ENCODE measurements around the gene GBP6.
"Not testable (repeated sequence)": the region's sequence is repeated elsewhere in the genome, so short reads cannot be mapped to it uniquely, and the experiment has no call there.

The GBP6 gene

GRCh38 chr1:89396902-89397301, 33.0 kb downstream of the GBP6 start:
- Histone ChIP-seq H2BK120ac (ENCODE audit: insufficient read depth, low read length, poor library complexity) (no peak overlapping the region), H3K27ac (ENCODE audit: low read depth, low read length) (no peak overlapping the region), H3K23ac (ENCODE audit: low read length) (no peak overlapping the region), H3K9ac (ENCODE audit: low read length) (no peak overlapping the region), H4K12ac (ENCODE audit: low read depth, low read length) (no peak overlapping the region), H3K18ac (ENCODE audit: low read length) (no peak overlapping the region), H4K91ac (ENCODE audit: low read depth, low read length) (no peak overlapping the region), H3K4me2 (ENCODE audit: low read length) (no peak overlapping the region), H3K79me2 (ENCODE audit: control insufficient read depth, insufficient read depth, low read length, poor library complexity) (no peaks in the 10 kb centered on the region), H3K9me3 (ENCODE audit: insufficient read depth, low read depth, low read length) (no peaks in the 10 kb centered on the region), H3K4ac (ENCODE audit: low read depth, low read length) (no peak overlapping the region), H3K36me3 (ENCODE audit: control insufficient read depth in 1 of 2, insufficient read depth in 2 of 2, low read length in 2 of 2) (no peaks in the 10 kb centered on the region), H3K14ac (ENCODE audit: low read length) (no peak overlapping the region), H2BK12ac (ENCODE audit: low read length) (no peak overlapping the region), H4K8ac (ENCODE audit: low read depth, low read length) (no peak overlapping the region), H2AFZ (ENCODE audit: insufficient read depth, low read length, poor library complexity) (no peak overlapping the region), H2BK5ac (ENCODE audit: low read depth, low read length, poor library complexity) (no peak overlapping the region), H3K4me3 (ENCODE audit: low read depth, low read length) (no peak overlapping the region), H3K4me1 (ENCODE audit: control insufficient read depth in 1 of 2, insufficient read depth in 2 of 2, low read length in 2 of 2) (no peaks in the 10 kb centered on the region), H3K79me1 (ENCODE audit: low read length) (no peaks in the 10 kb centered on the region), H3K27me3 (ENCODE audit: insufficient read depth, low read length) (no peaks in the 10 kb centered on the region), H2AK5ac (ENCODE audit: low read length) (no peak overlapping the region)
- no peak for DNase-seq

DNA sequence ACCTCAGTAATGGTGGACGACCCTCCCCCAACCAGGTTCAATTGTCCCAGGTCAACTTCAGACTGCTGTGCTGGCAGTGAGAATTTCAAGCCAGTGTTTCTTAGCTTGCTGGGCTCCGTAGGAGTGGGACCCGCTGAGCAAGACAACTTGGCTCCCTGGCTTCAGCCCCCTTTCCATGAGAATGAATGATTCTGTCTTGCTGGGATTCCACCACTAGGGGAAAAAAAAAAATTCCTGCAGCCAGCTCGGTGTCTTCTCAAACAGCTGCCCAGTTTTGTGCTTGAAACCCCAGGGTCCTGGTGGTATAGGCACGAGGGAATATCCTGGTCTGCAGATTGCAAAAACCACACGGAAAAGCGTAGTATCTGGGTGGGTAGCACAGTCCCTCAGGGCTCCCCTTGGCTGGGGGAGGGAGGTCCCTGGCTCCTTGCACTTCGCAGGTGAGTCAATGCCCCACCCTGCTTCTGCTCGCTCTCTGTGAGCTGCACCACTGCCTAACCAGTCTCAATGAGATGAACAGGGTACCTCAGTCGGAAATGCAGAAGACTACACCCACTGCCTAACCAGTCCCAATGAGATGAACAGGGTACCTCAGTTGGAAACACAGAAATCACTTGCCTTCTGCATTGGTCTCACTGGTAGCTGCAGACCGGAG, 41.5 kb downstream of the GBP6 start:
- H3K79me1 ChIP-seq (ENCODE audit: low read length) = no peaks in the 10 kb centered on the region
- no peaks in the 10 kb centered on the region for H3K9me3 ChIP-seq (ENCODE audit: insufficient read depth, low read depth, low read length)
- no peak overlapping the region for H2BK120ac ChIP-seq (ENCODE audit: insufficient read depth, low read length, poor library complexity)
- H3K14ac ChIP-seq (ENCODE audit: low read length) = no peak overlapping the region
- no peak overlapping the region for H3K4ac ChIP-seq (ENCODE audit: low read depth, low read length)
- no peak overlapping the region for H3K4me3 ChIP-seq (ENCODE audit: low read depth, low read length)
- no peak overlapping the region for H3K18ac ChIP-seq (ENCODE audit: low read length)
- H3K23ac ChIP-seq (ENCODE audit: low read length) = no peak overlapping the region
- no peaks in the 10 kb centered on the region for H3K79me2 ChIP-seq (ENCODE audit: control insufficient read depth, insufficient read depth, low read length, poor library complexity)
- no peak overlapping the region for H2BK12ac ChIP-seq (ENCODE audit: low read length)
- no peak for DNase-seq
- H3K36me3 ChIP-seq (ENCODE audit: control insufficient read depth in 1 of 2, insufficient read depth in 2 of 2, low read length in 2 of 2) = no peaks in the 10 kb centered on the region
- WGBS (ENCODE audit: extremely low coverage, insufficient coverage, insufficient read length) = no CpG with 5 or more reads among the region's 11 CpGs
- H2AK5ac ChIP-seq (ENCODE audit: low read length) = no peak overlapping the region
- H2AFZ ChIP-seq (ENCODE audit: insufficient read depth, low read length, poor library complexity) = no peak overlapping the region
- H3K9ac ChIP-seq (ENCODE audit: low read length) = no peak overlapping the region
- no peaks in the 10 kb centered on the region for H3K27me3 ChIP-seq (ENCODE audit: insufficient read depth, low read length)
- no peak overlapping the region for H4K91ac ChIP-seq (ENCODE audit: low read depth, low read length)
- no peak overlapping the region for H3K4me2 ChIP-seq (ENCODE audit: low read length)
- H2BK5ac ChIP-seq (ENCODE audit: low read depth, low read length, poor library complexity) = no peak overlapping the region
- no peak overlapping the region for H3K27ac ChIP-seq (ENCODE audit: low read depth, low read length)
- H4K12ac ChIP-seq (ENCODE audit: low read depth, low read length) = no peak overlapping the region
- H3K4me1 ChIP-seq (ENCODE audit: control insufficient read depth in 1 of 2, insufficient read depth in 2 of 2, low read length in 2 of 2) = no peaks in the 10 kb centered on the region
- H4K8ac ChIP-seq (ENCODE audit: low read depth, low read length) = no peak overlapping the region

DNA sequence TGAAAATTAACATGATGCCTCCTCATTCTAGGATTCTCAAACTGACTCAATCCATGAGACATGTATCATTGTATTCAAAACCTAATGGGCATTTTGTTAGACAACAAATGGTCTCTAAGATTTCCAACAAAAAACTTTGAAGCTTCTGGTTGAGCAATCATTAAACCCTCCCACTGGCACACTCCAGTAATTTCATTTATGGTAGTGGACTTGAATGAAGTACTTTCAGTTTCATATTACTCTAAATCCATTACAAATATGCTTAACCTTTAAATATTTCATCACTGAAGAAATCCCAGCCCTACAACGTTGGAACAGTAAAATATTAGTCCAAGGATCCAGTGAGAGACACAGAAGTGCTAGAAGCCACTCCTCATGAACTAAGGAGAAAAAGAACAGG, 43.5 kb downstream of the GBP6 start:
- Histone ChIP-seq H2BK120ac (ENCODE audit: insufficient read depth, low read length, poor library complexity) (no peak overlapping the region), H2BK12ac (ENCODE audit: low read length) (no peak overlapping the region), H3K9ac (ENCODE audit: low read length) (no peak overlapping the region), H3K9me3 (ENCODE audit: insufficient read depth, low read depth, low read length) (no peaks in the 10 kb centered on the region), H2AFZ (ENCODE audit: insufficient read depth, low read length, poor library complexity) (no peak overlapping the region), H3K4me1 (ENCODE audit: control insufficient read depth in 1 of 2, insufficient read depth in 2 of 2, low read length in 2 of 2) (no peaks in the 10 kb centered on the region), H3K79me2 (ENCODE audit: control insufficient read depth, insufficient read depth, low read length, poor library complexity) (no peaks in the 10 kb centered on the region), H3K18ac (ENCODE audit: low read length) (no peak overlapping the region), H4K12ac (ENCODE audit: low read depth, low read length) (no peak overlapping the region), H3K4me2 (ENCODE audit: low read length) (no peak overlapping the region), H3K27ac (ENCODE audit: low read depth, low read length) (no peak overlapping the region), H3K14ac (ENCODE audit: low read length) (no peak overlapping the region), H4K91ac (ENCODE audit: low read depth, low read length) (no peak overlapping the region), H3K79me1 (ENCODE audit: low read length) (no peaks in the 10 kb centered on the region), H2BK5ac (ENCODE audit: low read depth, low read length, poor library complexity) (no peak overlapping the region), H2AK5ac (ENCODE audit: low read length) (no peak overlapping the region), H3K23ac (ENCODE audit: low read length) (no peak overlapping the region), H4K8ac (ENCODE audit: low read depth, low read length) (no peak overlapping the region), H3K4me3 (ENCODE audit: low read depth, low read length) (no peak overlapping the region), H3K36me3 (ENCODE audit: control insufficient read depth in 1 of 2, insufficient read depth in 2 of 2, low read length in 2 of 2) (no peaks in the 10 kb centered on the region), H3K27me3 (ENCODE audit: insufficient read depth, low read length) (no peaks in the 10 kb centered on the region), H3K4ac (ENCODE audit: low read depth, low read length) (no peak overlapping the region)
- DNase-seq = peak in 1 of 2 donors; percentile 8
- WGBS (ENCODE audit: extremely low coverage, insufficient coverage, insufficient read length) = no CpG with 5 or more reads among the region's 1 CpG

- not testable (repeated sequence) for H3K79me1 ChIP-seq (ENCODE audit: low read length); H2BK12ac ChIP-seq (ENCODE audit: low read length); H4K91ac ChIP-seq (ENCODE audit: low read depth, low read length); H3K18ac ChIP-seq (ENCODE audit: low read length); H3K4me3 ChIP-seq (ENCODE audit: low read depth, low read length); H3K27ac ChIP-seq (ENCODE audit: low read depth, low read length); H4K8ac ChIP-seq (ENCODE audit: low read depth, low read length); H3K79me2 ChIP-seq (ENCODE audit: control insufficient read depth, insufficient read depth, low read length, poor library complexity); H3K4ac ChIP-seq (ENCODE audit: low read depth, low read length); H3K36me3 ChIP-seq (ENCODE audit: control insufficient read depth in 1 of 2, insufficient read depth in 2 of 2, low read length in 2 of 2); H4K12ac ChIP-seq (ENCODE audit: low read depth, low read length); H3K9me3 ChIP-seq (ENCODE audit: insufficient read depth, low read depth, low read length); H3K4me1 ChIP-seq (ENCODE audit: control insufficient read depth in 1 of 2, insufficient read depth in 2 of 2, low read length in 2 of 2); DNase-seq; H2AFZ ChIP-seq (ENCODE audit: insufficient read depth, low read length, poor library complexity); H3K9ac ChIP-seq (ENCODE audit: low read length); H3K23ac ChIP-seq (ENCODE audit: low read length); H3K27me3 ChIP-seq (ENCODE audit: insufficient read depth, low read length); H2BK5ac ChIP-seq (ENCODE audit: low read depth, low read length, poor library complexity); H3K4me2 ChIP-seq (ENCODE audit: low read length); H3K14ac ChIP-seq (ENCODE audit: low read length); H2BK120ac ChIP-seq (ENCODE audit: insufficient read depth, low read length, poor library complexity); H2AK5ac ChIP-seq (ENCODE audit: low read length)
- WGBS (ENCODE audit: extremely low coverage, insufficient coverage, insufficient read length) = no CpG with 5 or more reads among the region's 2 CpGs
These were observed 43.9 kb downstream of the GBP6 start for GRCh38 chr1:89407768-89408167.

All from trophoblast cell (in vitro differentiated cells and primary cell).